ENCODE data around the gene FAM234A. TPM values are rescaled to one million over a fixed set of nuclear protein-coding genes. Genes with fewer than 3 reads are reported as not detected.

The FAM234A gene
- total RNA-seq, 1 experiment from 2014 or later, result 94.9 TPM

DNA sequence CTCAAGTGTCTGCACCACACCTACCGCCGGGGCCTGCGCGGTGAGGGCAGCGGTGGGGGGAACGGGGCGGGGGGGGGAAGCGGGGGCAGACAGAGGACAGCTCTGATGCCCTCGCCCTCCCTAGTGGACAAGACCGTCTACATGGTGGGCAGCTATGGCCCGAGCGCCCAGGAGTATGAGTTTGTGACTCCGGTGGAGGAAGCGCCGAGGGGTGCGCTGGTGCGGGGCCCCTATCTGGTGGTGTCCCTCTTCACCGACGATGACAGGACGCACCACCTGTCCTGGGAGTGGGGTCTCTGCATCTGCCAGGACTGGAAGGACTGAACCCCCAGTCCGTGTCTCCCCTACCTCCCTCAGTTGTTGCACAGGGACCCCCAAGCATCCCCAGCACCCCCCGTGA lies 47.9 kb downstream of the FAM234A start:
- Histone ChIP-seq H3T11ph (ENCODE audit: low read length) (no peak overlapping the region), H4K8ac (replicated peaks; ENCODE audit: insufficient read length, low read depth, low read length) (no peak overlapping the region), H3K27me3 (ENCODE audit: insufficient read depth, low read length) (no peaks in the 10 kb centered on the region; the same call in 1 of the 2 replicates), H3K27ac (ENCODE audit: insufficient read length, low read depth, low read length) (no peak overlapping the region), H4K5ac (ENCODE audit: insufficient read length, low read depth, low read length) (no peak overlapping the region), H3K23ac (ENCODE audit: insufficient read length, low read depth, low read length) (no peak overlapping the region), H3K23me2 (ENCODE audit: insufficient read length, low read depth, low read length, poor library complexity, severe bottlenecking) (peaks cover 3% of the 10 kb centered on the region), H3K4me2 (ENCODE audit: insufficient read depth, insufficient read length, low read length) (no peak overlapping the region), H2BK15ac (ENCODE audit: low read depth, low read length) (no peak overlapping the region), H3K79me2 (ENCODE audit: insufficient read depth, low read length) (no peaks in the 10 kb centered on the region), H2BK20ac (ENCODE audit: low read depth, low read length, poor library complexity, severe bottlenecking) (no peak overlapping the region), H2BK12ac (ENCODE audit: insufficient read length, low read depth, low read length) (no peak overlapping the region), H4K20me1 (ENCODE audit: control insufficient read depth, insufficient read depth, insufficient read length) (no peaks in the 10 kb centered on the region), H3K79me1 (ENCODE audit: insufficient read depth, low read depth, low read length, poor library complexity, severe bottlenecking) (no peaks in the 10 kb centered on the region), H2AK5ac (ENCODE audit: insufficient read length, low read length) (no peak overlapping the region), H3K56ac (ENCODE audit: insufficient read length, low read depth, low read length) (no peak overlapping the region), H2BK5ac (ENCODE audit: insufficient read length, low read length) (no peak overlapping the region), H2BK120ac (ENCODE audit: low read depth, low read length, poor library complexity, severe bottlenecking) (no peak overlapping the region), H4K91ac (ENCODE audit: insufficient read length, low read depth, low read length) (no peak overlapping the region), H3K9me3 (ENCODE audit: control insufficient read depth, low read depth, low read length) (no peaks in the 10 kb centered on the region), H3K9ac (ENCODE audit: extremely low read depth, insufficient read length, low read length) (no peak overlapping the region), H2AFZ (ENCODE audit: low read length) (no peak overlapping the region), H3K4me1 (ENCODE audit: insufficient read depth, low read length) (no peaks in the 10 kb centered on the region), H3K4ac (ENCODE audit: low read depth, low read length) (no peak overlapping the region), H3K14ac (ENCODE audit: insufficient read depth, low read length) (no peak overlapping the region), H3K18ac (ENCODE audit: insufficient read length, low read depth, low read length) (no peak overlapping the region)
- Mint-ChIP-seq H3K9me3 (peaks cover 8 to 12% of the 10 kb centered on the region in 2 experiments), H3K4me1 (no peaks in the 10 kb centered on the region), H3K27ac (no peak overlapping the region), H3K4me3 (no peak overlapping the region), H3K27me3 (ENCODE audit: low read depth) (peaks cover 36% of the 10 kb centered on the region), H3K36me3 (ENCODE audit: insufficient read depth in 1 of 3, low read depth in 3 of 3) (peaks cover 11 to 14% (median 13%) of the 10 kb centered on the region in 3 experiments)
- TF ChIP-seq, protein P1, sequence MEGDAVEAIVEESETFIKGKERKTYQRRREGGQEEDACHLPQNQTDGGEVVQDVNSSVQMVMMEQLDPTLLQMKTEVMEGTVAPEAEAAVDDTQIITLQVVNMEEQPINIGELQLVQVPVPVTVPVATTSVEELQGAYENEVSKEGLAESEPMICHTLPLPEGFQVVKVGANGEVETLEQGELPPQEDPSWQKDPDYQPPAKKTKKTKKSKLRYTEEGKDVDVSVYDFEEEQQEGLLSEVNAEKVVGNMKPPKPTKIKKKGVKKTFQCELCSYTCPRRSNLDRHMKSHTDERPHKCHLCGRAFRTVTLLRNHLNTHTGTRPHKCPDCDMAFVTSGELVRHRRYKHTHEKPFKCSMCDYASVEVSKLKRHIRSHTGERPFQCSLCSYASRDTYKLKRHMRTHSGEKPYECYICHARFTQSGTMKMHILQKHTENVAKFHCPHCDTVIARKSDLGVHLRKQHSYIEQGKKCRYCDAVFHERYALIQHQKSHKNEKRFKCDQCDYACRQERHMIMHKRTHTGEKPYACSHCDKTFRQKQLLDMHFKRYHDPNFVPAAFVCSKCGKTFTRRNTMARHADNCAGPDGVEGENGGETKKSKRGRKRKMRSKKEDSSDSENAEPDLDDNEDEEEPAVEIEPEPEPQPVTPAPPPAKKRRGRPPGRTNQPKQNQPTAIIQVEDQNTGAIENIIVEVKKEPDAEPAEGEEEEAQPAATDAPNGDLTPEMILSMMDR (conservative IDR thresholded peaks at IDR 0.05), result no peak
- no peak for DNase-seq
- WGBS (ENCODE audit: extremely low coverage, insufficient read length, low lambda C conversion rate), result no CpG with 5 or more reads among the region's 22 CpGs

Data from H9 (cell line).